ENCODE measurements around the gene MYO7B.

DNA sequence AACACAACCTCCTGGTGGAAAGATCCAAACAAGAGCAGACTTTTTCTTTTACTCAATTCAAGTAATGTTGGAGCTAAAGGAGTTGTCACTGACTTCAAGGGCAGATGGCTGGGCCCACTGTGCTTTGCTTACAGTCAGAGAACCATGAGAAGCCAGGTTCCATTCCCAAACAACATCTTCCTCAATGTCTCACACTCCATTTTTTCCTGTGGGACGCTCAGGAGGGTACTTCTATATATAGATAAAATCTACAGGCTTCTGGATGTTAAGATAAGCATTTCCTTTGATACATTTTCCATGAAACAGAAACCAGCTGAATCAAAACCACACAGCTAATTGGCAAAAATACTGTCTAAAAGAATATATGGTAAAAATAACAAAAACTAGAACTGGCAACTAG is 23.6 kb upstream of the MYO7B start:
- TF ChIP-seq, protein P1, sequence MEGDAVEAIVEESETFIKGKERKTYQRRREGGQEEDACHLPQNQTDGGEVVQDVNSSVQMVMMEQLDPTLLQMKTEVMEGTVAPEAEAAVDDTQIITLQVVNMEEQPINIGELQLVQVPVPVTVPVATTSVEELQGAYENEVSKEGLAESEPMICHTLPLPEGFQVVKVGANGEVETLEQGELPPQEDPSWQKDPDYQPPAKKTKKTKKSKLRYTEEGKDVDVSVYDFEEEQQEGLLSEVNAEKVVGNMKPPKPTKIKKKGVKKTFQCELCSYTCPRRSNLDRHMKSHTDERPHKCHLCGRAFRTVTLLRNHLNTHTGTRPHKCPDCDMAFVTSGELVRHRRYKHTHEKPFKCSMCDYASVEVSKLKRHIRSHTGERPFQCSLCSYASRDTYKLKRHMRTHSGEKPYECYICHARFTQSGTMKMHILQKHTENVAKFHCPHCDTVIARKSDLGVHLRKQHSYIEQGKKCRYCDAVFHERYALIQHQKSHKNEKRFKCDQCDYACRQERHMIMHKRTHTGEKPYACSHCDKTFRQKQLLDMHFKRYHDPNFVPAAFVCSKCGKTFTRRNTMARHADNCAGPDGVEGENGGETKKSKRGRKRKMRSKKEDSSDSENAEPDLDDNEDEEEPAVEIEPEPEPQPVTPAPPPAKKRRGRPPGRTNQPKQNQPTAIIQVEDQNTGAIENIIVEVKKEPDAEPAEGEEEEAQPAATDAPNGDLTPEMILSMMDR (IDR thresholded peaks at IDR 0.05) = no peak
- no peak for TF ChIP-seq TP53 (CRISPR knock-in tag; IDR thresholded peaks at IDR 0.05)
- no peak for TF ChIP-seq RAD21 (conservative IDR thresholded peaks at IDR 0.05 in 1 of 2, IDR thresholded peaks at IDR 0.05 in 1 of 2)
- TF ChIP-seq RCOR1 (IDR thresholded peaks at IDR 0.05; ENCODE audit: low read depth, low read length) = no peak
- TF ChIP-seq EP300 (IDR thresholded peaks at IDR 0.05) = no peak
- no peak for TF ChIP-seq CBX8 (IDR thresholded peaks at IDR 0.05)
- TF ChIP-seq HOXA7 (CRISPR knock-in tag; IDR thresholded peaks at IDR 0.05) = no peak
- no peak for TF ChIP-seq RFX5 (IDR thresholded peaks at IDR 0.05)
- TF ChIP-seq, protein P2, sequence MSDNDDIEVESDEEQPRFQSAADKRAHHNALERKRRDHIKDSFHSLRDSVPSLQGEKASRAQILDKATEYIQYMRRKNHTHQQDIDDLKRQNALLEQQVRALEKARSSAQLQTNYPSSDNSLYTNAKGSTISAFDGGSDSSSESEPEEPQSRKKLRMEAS (IDR thresholded peaks at IDR 0.05) = no peak

All from A549 (cell line).